Retina (tissue), 1 donor: Measurements from ENCODE around the gene OR10G8.
"Not testable (repeated sequence)": the region's sequence is repeated elsewhere in the genome, so short reads cannot be mapped to it uniquely, and the experiment has no call there.

ENCODE experiments used
- DNase-seq: peaks from one replicate; pipeline ENCODE4 v3.0.0-alpha.2; 2016

OR10G8 gene, protein sequence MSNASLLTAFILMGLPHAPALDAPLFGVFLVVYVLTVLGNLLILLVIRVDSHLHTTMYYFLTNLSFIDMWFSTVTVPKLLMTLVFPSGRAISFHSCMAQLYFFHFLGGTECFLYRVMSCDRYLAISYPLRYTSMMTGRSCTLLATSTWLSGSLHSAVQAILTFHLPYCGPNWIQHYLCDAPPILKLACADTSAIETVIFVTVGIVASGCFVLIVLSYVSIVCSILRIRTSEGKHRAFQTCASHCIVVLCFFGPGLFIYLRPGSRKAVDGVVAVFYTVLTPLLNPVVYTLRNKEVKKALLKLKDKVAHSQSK

GRCh38 chr11:124026498-124026897 is at the start of gene OR10G8:
OR10G8 (plus strand) TSS chr11:124026798; CDS start chr11:124029623, 2,825 bp downstream.
- no peak for DNase-seq

DNA sequence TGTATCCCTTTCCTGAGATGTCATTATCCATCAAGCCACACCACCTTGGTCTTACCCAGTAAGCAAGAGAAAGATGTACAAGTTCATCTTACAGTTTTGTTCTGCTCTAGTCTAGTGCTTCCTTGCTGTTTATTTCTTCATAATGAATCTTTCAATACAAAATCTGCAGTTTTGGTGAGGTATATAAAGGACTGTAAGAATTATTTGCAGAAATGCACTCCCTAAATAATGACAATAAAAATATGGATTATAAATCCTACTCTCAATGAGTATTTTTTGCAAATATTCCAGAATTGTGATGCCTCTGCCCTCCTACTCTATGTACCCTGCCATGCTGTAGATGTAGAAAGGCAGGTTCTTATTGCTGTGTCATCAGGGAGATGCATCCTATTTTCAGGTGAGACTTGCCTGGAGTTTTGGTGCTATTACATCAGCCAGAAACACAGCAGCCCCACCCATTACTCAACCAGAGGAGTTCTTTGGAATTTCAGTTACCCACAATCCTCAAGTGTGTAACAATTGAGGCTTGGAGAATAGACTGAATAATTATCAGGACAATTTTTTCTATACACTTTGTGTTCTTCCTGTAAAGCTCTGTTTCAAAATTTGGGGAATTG is 48.8 kb upstream of the OR10G8 start, which contains the start of gene OR10S1:
TSS of gene OR10S1 (minus strand) at position 51 of the 617 bp plus-strand sequence. CDS start 117 bp downstream, outside the sequence.
- no peak for DNase-seq

- DNase-seq = no peak
Observed at GRCh38 chr11:123979311-123979710, 47.3 kb upstream of the OR10G8 start.

- no peak for DNase-seq
Observed at GRCh38 chr11:123995119-123995518, 31.5 kb upstream of the OR10G8 start, which contains the start of gene OR10G6. OR10G6 (minus strand) TSS chr11:123995161; CDS start chr11:123995161, 0 bp downstream.

DNA sequence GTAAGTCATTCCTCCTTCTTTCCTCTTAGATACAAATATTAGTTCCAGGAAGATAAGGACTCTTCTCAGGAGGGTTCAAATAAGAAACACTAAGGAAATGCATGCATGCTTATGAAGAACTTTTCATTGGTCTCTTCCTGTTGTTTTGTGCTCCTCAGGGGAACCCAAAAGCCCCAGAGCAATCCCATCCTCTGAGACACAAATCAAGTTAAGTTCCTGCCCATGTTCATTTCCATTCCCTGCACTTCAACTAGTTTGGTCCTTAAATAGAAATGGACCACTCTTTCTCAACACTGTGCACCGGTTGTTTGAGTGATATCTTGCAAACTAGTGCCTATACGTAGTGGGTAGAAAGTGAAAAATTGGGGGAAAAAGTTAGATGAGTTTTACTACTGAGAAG is 13.9 kb upstream of the OR10G8 start, which contains the start of gene OR10G4:
TSS of gene OR10G4 (plus strand) at position 301 of the 400 bp plus-strand sequence. CDS start 2,578 bp downstream, outside the sequence.
- no peak for DNase-seq

GRCh38 chr11:124015837-124016236 is 10.8 kb upstream of the OR10G8 start:
- not testable (repeated sequence) for DNase-seq

GRCh38 chr11:124036666-124037065 is 10.1 kb downstream of the OR10G8 start:
- DNase-seq = no peak

- DNase-seq = no peak
Observed at GRCh38 chr11:124039557-124039956, 13.0 kb downstream of the OR10G8 start.

- no peak for DNase-seq
Observed at GRCh38 chr11:124041254-124041653, 14.7 kb downstream of the OR10G8 start, which contains the start of gene OR10G7. OR10G7 (minus strand) TSS chr11:124041325; CDS start chr11:124039001, 2,324 bp downstream.

DNA sequence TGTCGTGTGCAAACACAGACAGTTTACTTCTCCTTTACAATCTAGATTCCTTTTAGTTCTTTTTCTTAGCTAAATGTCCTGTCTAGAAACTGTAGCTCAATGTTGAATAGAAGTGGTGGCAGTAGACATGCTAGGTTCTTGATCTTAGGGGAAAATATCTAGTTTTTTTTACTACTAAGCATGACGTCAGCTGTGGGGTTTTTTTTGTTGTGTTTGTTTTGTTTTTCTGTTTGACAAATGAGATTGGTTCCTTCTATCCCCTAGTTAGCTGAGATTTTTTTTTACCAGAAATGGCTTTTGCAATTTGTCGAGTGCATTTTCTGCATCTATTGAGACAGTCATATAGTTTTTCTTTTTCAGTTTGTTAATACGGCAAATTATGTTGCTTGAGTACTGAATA is 16.8 kb downstream of the OR10G8 start:
- no peak for DNase-seq

DNA sequence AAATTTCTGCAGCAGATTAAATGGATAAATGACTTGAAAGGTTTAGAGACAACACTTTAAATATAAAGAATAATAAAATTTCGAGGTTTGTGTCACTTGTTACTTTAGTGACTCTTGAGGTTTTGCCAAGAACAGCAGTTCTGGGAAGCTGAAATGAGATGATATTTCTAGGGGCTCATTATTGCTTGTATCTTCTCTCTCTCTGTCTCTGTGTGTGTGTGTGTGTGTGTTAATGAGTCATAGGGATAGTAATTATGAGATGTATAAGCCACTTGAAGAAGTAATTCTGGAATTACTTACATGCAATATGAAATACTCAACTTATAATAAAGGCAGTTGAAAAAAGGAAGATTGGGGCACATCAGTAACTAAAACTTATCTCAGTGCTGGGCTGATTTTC is 24.1 kb downstream of the OR10G8 start:
- no peak for DNase-seq

DNA sequence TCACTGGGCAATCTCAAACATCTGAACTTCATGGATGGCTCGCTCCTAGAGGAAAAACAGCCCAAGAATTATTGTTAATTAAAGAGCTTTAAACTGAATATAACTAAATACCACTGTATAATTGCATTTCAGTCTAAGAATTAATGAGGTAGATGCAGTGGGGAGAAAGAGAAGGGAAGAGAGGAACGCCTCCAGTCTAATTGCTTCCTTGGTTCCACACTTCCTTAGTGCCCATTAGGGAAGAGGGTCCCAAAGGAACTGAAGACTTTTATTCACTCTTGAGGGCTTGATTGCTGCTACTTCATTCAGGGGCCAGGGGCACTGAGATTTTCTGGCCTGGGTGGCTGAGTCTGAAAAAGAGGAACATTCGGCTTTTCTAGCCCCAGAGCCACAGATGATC is 26.4 kb downstream of the OR10G8 start:
- no peak for DNase-seq

- DNase-seq = no peak
Observed at GRCh38 chr11:124068601-124069110, 42.1 kb downstream of the OR10G8 start.

DNA sequence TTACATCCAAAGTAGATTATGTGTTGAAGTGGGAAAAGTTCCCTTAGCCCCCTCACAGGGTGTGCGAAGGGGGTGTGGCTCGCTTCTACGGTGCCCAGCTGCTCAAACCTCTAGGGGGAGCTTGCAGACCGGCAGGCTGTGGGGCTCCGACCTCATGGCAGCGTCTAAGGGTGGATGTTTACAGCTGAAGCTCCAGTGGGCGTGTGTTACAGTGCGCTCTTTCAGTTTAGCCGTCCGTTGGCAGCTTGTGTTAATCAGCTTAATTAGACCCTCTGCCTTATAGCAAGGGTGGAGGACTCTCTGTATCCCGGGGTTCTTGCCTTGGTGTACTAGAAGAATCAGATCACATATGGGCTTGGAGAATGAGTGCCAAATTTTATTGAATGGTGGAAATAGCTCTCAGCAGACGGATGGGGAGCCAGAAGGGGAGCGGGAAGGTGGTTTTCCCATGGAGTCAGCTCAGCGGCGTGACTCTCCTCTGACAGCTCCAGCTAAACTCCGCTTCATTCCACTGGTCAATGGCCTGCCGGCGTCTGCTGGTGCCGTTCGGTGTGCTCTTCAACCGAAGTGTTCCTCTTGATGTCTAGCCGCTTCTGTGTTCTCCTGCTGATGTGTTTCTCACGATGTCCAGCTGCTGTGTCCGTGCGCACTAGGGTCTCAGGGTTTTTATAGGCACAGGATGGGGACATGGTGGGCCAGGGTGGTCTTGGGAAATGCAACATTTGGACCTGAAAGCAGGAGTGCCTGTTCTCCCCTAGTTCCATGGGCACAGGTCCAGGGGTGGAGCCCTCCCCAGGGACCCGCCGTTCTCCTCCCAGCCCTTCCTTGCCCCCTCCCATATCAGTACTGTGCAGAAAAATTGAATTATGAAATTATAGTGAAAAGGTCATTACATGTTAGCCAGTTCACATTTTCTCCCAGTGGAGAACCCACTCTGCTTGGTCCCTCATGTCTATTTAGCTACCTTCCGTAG is 43.1 kb downstream of the OR10G8 start:
- peak; percentile 77 for DNase-seq

GRCh38 chr11:124070915-124071622 is 44.5 kb downstream of the OR10G8 start:
- peak; percentile 82 for DNase-seq

GRCh38 chr11:124071623-124071948 is 45.0 kb downstream of the OR10G8 start:
- no peak for DNase-seq

GRCh38 chr11:124072147-124072546 is 45.5 kb downstream of the OR10G8 start:
- DNase-seq = no peak

GRCh38 chr11:124074554-124074953 is 48.0 kb downstream of the OR10G8 start:
- DNase-seq = no peak

- DNase-seq = no peak
Observed at GRCh38 chr11:124075492-124075840, 48.9 kb downstream of the OR10G8 start.

DNA sequence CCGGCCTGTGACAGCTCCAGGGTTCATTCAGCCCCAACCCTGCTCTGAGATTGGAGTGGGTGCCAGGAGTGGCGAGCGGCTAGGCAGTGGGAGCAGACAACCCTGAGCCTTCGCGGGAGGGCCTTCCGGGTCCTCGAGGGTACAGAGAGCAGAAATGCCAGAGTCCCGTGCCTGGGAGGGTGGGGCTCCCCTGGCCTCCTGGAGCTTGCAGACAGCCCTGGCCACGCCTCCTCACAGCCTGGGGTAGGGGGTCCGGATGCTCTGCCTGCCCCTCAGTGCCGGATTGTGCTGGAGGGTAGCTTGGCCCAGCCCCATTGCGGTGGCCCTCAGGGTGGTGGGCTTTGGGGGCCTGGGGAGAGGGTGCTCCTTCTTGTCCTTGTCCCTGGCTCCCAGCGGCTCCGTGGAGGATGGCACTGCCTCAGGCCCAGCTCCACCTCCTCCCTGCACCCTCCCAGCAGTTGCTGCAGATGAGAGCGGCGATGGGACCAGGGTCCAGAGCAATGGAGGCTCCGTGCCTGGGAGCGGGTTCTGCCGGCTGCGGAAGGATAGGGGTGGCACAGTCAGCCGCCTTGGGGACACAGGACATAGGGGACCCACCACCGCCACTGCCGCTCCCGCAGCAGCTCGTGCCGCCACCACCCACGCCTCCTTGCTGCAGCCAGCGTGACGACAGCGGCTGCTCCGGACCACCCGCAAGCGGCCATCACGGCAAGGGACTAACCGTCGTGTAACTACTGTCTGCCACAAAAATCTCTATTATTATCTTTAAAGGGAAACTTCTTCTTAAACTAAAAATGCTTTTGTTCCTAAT is 49.4 kb downstream of the OR10G8 start:
- DNase-seq = peak; percentile 93

GRCh38 chr11:124077266-124077665 is 50.7 kb downstream of the OR10G8 start:
- no peak for DNase-seq
